IPS-18c (cell line): ENCODE data around the gene BOD1.

Experiments used
- H3K4me3 ChIP-seq: 2 replicates; pipeline ENCODE4 v1.7.0; 2013; ENCODE audit warnings: low read depth, mild to moderate bottlenecking, low read length, moderate library complexity; ENCODE audit not compliant: insufficient read depth
- H3K9me3 ChIP-seq: one replicate; pipeline ENCODE4 v1.6.1; 2013; ENCODE audit warnings: mild to moderate bottlenecking, low read length, moderate library complexity; ENCODE audit not compliant: control insufficient read depth, insufficient read depth

The BOD1 gene

DNA sequence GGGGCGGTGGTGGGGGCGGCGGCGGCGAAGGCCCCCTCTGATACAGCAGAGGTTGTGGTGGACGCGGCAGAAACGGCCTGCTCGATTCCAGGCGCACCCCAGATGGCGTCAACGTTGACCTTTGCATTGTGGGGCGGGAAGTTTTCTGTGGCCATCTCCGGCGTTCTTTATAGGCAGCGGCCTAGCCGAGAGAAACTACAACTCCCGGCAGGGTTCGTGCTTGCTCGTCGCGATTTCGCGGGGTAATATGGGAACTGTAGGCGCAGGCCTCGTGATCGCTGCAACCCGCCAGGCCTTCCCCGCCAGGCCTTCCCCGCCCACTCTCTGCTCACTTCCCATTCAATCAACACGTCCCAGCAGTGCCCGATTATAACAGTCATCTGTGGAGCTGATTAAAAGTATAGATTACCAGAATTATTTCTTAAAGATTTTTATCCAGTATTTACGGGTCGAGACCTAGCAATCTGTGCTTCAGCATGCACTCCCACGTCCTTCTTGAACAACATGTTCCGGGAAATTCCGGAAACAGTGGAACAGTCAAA is at the start of gene BOD1:
BOD1 (minus strand) TSS at position 74 of the 542 bp plus-strand sequence. CDS start 214 bp downstream, outside the sequence.
- peak within 1 kb of the TSS; percentile 82 for H3K4me3 ChIP-seq
- H3K9me3 ChIP-seq, result no peaks in the 10 kb centered on the region

DNA sequence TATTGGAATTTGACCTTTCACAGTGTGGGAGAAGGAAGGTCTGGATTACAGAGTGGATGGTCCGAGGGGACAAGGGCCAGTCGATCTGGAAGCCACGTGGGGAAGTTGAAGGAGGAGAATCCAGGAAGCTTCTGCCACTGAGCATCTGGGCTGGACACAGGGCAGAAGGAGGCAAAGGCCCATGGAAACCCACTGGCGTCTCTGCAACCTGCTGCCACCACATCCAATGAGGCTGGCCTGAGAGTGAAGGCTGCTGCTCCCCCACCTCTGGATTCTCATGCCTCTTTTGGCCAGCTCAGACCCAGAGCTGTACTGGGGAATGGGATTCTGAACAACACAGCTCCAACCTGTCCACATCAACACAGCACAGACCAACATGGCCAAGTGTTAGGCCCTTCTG is 48.9 kb upstream of the BOD1 start:
- no peak overlapping the region for H3K4me3 ChIP-seq
- peaks cover 8% of the 10 kb centered on the region for H3K9me3 ChIP-seq

DNA sequence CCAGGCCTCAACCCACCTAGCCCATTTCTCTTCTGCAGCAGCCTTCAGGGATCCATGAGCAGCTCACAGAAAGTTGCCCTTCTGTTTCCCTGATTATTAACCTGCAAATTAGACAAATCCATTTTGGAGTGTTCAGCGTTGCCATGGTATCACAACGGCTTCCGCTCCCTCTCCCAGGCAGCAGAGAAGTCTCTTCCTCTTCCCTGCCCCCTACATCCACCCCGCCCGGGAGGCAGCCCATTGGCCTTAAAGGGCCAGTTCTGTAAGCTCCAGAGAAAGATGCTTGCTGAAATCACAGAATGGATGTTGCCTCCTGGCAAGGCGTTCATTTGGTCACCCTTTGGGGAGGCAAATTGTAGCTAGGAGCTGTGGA is 47.7 kb upstream of the BOD1 start:
- Histone ChIP-seq H3K4me3 (no peak overlapping the region), H3K9me3 (peaks cover 7% of the 10 kb centered on the region)

DNA sequence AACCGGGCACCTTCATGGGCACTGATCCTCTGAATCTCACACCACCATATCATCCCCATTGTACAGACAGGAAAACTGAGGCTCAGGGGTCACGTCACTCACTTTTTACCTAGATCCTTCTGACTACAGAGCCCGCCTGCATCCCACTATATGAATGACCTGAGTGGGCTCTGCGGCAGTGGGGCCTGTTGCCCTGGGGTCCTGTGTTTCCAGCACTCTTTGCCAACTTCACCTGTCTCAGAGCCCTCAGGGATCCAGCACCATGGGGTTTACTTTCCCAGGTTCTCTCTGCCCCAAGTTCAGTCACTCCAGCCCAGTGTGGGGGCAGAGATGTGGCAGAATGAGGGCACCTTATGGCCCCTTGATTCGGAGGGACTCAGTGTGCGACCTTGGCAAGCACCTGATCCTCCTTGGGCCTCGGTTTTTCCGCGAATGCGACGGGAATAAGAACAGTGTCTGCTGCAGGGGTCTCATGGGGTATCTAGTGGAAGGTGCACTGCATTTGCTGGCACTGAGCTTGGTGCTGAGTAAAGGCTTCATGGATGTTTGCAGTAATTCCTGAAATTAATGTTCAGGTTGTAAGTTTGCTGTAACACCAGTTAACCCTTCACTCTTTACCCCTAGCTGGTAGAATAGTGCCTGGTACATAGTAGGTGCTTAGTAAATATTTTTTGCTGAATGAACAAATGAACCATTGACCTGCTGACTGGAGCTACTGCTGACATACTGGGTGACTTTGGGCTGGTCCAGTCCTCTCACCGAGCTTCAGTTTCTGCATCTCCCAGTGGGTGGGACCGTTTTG is 47.1 kb upstream of the BOD1 start:
- peaks cover 5% of the 10 kb centered on the region for H3K9me3 ChIP-seq
- H3K4me3 ChIP-seq, result no peak overlapping the region

DNA sequence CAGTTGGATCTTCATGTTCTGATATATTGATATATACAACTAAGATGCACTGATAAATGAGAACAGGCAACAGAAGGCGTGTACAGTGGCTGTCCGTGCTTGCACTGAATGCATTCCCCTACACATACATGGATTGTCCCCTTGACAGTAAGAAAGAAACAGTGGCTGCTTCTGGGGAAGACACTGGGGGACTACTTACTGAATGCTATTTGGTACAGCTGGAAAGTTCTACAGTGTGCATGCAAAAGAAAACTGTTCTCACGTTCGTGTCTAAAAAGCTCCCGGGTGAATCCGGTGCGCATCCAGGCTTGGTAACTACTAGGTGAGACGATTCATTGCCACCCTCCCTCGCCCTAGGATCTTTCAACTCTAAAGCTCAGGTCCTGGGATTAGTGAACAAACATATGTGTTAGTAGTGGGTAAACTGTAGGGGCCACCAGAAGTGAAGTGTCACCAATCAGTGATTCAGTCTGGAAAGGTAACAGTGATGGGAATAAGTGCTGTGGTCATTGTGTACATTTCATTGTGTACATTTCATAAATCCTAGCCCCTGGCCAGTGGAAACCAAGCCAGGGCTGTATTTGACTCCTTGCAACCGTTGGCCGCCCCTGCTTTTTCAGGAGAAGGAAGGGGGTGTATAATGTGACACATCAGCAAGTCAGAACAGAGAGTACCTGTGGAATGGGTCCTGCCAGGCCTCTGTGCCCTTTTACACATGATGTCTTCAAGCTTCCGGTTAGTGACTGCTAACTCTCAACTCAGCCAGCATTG is 46.3 kb upstream of the BOD1 start:
- Histone ChIP-seq H3K9me3 (no peaks in the 10 kb centered on the region), H3K4me3 (no peak overlapping the region)

DNA sequence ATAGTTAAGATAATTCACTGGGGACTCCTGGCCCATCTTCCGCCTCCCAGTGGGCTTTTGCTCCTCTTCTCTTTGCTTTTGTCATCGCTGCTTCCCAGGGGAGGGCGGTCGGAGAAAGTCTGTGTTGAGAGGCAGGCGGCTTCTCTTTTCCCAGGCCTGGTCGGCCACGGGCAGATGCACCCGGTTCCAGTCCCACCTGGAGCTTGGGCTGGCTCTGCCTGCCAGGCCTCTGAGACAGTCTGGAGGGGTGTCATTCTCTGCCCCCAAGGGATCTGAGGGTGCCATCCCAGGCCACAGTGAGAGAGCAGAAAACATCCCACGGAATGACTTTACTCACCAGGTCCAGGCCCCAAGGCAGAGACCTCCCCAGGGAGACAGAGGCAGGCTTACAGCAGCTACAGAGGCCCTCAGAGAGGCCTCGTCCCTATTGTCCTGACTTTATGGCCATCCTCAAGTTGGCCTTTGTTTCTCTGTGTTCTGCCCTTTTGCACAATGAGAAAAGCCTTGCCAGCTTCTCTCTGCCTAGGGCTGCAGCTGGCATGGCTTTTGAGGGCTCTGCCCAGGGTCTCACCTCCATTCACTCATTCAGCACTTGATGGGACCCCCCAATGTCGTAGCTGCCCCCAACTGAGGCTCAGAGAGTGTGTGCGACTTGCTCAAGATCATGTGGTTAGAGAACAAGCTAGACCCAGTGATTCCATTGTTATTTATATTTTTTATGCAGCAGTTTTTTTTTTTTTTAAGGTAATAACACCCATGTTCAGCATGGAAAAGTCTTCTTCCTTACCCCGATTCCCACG is 44.2 kb upstream of the BOD1 start:
- Histone ChIP-seq H3K4me3 (no peak overlapping the region), H3K9me3 (no peaks in the 10 kb centered on the region)

DNA sequence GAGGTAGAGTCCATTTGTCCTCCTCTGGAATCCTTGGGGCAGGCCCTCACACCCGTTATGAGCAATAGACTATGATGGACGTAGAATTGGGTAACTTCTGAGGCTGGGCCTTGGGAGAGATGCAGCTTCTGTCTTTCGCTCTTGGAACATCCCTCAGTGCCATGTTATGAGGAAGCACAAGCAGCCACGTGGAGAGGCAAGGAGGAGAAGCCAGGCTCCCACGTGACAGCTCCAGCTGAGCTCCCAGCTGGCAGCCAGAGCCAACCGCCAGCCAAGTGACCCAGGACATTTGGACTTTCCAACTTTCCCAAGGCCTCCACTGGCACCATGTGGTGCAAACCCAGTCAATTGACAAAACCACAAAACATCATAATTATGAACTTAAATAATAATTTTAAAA is 43.0 kb upstream of the BOD1 start:
- H3K9me3 ChIP-seq, result peaks cover 3% of the 10 kb centered on the region

DNA sequence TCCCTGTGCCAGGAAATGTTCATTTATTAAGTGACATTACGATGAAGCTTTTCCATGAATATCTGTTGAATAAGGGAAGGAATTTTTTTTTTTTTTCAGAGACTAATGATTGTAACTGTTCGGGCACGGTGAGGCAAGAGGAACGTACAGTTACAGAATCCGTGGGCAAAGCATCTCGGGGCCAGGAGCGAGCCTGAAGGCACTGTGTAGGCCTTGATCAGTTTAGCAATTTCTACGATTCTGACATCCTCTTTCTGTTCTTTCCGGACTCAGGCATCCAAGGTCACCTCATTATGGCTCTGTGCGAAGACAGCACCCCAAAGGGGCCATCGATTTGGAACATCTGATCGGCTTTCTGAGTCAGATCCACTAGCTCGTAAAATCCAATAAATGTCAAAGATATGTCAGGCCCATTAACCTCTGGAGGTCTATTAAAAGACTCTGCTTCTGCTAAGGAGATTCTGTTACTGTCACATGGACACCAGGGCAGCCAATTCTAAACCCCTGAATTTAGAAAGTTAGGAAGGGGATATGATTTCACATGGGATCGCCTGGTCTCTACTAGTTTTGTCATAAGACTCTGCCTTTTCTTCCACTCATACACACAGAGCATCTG is 41.4 kb upstream of the BOD1 start:
- Histone ChIP-seq H3K4me3 (no peak overlapping the region), H3K9me3 (peaks cover 13% of the 10 kb centered on the region)

More for the DNA sequence above, 43.0 kb upstream of the BOD1 start:
- H3K4me3 ChIP-seq, result no peak overlapping the region

DNA sequence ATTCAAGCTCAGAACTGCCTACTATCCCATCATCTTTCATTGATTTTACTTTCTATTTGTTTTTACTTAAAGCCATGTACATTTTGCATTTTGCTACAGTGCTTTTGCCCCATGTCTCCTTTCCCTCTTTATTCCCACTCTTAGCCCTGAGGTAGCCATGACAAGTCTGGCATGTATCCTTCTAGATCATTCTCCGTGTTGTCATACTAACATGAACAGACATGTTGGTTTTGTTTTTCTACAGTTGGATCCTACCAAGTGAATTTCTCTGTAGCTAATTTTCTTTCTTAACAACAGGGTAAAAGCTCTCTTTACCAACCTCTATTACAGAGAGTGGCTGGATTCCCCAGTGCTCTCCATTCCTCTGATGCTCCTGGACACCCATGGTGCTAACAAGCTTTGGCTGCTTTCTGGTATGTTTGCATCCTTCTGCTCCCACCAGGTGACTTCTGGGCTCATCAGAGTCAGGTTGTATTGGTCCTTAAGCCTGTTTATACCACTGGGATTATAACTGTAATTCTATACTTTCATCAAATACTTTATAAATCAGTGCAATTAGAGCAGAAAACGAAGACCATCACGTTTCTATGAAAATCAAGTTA is 38.8 kb upstream of the BOD1 start:
- Histone ChIP-seq H3K4me3 (no peak overlapping the region), H3K9me3 (peaks cover 13% of the 10 kb centered on the region)

DNA sequence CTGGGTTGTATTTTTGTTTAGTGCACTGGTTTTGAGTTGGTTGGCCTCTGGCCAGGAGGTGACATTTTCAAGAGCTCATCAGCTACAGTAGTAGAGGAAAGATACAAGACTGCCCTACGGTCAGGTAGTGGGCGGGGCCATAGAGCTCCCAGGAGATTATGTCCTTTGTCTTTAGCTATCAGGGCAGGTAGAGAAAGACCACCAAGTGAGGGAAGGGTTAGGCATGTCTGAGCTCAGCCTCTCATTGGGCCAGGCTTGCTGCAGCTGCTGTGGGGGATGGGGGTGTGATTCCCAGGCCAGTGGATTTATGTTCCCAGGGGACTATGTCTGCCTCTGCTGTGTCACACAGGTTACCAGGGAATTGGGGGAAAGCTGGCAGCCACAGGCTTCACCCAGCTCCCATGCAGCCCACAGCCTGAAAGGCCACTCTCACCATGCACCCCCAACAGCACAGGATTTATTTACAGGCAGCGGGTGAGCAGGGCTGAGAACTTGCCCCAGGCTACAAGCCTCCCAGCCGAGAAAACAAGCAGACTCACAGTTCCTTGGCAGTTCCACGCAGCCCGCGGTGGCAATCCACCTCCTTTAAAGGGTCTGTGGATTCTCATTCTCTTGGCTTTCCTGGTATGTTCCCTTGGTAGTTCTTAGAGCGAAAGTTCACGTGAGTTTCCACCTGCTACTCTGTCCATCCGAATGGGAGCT is 37.5 kb upstream of the BOD1 start:
- peaks cover 13% of the 10 kb centered on the region for H3K9me3 ChIP-seq
- no peak overlapping the region for H3K4me3 ChIP-seq

DNA sequence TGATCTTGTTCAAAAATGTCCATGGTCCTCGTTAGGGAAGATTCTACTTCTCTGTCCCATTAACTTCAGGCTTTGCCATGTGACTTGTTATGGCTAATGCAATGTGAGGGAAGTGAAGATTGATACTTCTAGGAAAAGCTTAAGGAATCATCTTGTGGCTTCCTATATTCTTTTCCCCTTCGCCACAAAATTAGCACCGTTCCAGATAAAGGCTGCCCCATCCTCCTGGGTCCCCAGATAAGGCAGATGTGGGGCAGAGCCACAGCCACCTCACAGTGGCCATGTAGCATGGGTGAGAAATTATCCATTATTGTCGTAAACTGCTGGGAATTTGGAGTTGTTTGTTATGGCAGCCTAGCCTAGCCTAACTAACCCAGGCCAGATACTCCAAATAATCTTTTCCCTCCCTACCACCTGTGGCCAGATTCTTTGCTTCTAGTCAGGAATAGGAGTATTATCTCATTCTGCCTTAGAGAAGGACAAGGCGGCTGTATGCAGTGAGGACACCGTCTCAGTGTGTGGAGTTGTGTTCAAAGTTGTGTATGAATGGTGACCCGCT is 31.9 kb upstream of the BOD1 start:
- H3K9me3 ChIP-seq, result peaks cover under 1% of the 10 kb centered on the region
- no peak overlapping the region for H3K4me3 ChIP-seq

DNA sequence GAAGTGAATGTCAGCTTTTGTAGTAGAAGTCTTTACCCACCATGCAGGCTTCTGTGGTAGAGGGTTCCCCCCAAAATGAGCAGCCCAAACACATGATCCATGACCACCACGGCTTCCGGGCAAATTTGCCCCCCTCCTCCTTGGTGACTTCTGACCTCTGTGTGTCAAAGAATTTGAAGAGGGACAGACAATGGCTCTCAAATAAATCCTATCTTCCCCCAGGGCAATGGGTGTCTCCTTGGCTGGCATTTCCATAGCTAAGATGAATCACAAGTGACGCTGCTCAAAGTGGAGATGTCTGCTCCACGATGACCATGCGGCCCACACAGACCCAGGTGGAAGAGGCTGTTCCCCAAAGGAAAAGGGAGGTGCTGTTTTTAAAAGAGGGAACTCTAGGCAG is 30.2 kb upstream of the BOD1 start:
- Histone ChIP-seq H3K9me3 (no peaks in the 10 kb centered on the region), H3K4me3 (no peak overlapping the region)

DNA sequence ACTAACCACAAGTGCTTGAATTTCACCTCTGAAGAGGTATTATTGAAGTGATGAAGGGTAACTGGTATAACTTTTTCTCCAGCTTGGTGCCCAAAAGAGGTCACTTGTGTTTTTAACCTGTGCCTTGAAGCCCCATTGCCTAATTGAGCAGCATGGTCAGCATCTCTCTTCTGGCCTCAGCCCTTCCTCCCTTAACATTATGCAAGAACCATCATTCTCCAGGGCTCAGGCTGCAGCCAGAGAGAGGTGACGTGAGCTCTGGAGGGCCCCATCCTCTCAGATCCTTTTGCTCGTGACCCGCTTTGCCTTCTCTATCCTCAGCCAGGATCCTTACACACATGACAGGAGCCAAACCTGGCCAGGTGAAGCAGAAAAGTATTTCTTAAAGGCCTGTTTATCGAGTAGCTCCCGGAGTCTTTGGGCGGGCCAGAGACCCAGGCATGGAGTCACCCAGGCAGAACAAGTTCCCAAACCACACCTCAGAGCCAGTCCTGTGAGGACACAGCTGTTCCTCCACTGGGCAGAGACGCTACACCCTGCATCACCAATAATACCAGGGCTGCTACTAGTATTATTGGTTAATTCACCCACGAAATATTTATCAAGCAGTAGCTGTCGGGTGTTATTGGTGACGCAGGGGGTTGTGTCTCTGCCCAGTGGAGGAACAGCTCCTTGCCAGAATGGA is 29.6 kb upstream of the BOD1 start:
- no peak overlapping the region for H3K4me3 ChIP-seq
- H3K9me3 ChIP-seq, result no peaks in the 10 kb centered on the region

DNA sequence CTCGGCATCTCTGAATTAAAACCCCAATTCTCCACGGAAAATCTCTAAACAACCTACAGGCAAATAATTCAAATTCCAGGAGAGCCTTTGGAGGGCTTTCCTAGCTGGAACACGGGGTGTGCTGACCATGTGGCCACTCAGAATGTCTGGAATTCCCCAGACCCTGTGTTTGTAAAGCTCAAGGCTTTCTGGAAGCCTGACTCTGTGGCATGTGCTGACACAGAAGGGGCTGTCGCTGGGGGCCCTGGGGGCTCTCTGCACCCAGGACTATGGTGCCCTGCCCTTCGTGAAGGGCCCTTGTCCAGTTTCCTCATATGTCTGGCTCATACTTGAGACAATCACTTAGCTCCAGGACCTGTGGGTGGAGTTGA is 29.0 kb upstream of the BOD1 start:
- H3K9me3 ChIP-seq, result no peaks in the 10 kb centered on the region
- no peak overlapping the region for H3K4me3 ChIP-seq

DNA sequence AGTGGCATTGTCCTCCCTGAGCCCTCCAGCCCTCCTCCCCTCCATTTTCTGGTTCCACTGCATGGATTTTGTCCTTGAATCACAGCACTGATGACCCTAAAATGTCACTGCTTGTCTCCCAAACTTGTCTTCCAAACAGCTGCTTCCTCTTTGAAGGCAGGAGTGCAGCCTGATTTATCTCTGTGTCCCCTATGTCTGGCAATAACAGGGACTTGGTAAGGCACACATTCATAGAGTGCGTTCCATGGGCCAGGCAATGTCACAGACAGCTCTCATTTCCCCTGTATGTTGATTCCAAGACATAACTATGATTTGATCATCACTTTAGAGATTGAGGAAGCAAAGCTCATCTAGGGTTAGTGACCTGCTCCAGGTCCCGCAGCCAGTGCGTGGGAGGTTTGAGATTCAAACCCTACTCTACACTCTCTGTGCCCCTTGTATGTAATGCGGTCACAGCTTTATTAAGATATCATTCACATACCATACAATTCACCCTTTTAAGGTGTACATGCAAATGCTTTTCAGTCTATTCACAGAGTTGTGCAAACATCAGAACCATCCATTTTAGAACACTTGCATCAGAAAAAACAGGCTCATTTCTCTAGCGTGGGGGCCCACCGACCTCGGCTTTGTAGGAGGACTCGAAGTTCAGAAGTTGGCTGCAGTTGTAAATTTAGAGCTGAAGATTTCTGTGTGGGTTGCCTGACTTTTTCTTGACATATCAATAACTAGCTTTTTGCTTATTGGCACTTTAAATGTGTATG is 28.4 kb upstream of the BOD1 start:
- Histone ChIP-seq H3K9me3 (no peaks in the 10 kb centered on the region), H3K4me3 (no peak overlapping the region)
